ENCODE data around the gene AHNAK. TPM values are rescaled to one million over a fixed set of nuclear protein-coding genes. Genes with fewer than 3 reads are reported as not detected.

The AHNAK gene
- total RNA-seq, 2 experiments from 2014 or later: 9.2 to 9.4 TPM

GRCh38 chr11:62428871-62429560, 117.6 kb downstream of the AHNAK start:
- intact Hi-C loops (cut with micrococcal nuclease): no loop called here
- no peak for DNase-seq
- peaks cover 35% of the 10 kb centered on the region for H3K4me1 Mint-ChIP-seq (ENCODE audit: low read depth)
- H3K27me3 Mint-ChIP-seq (ENCODE audit: low read depth): no peaks in the 10 kb centered on the region
- H3K9me3 Mint-ChIP-seq: no peaks in the 10 kb centered on the region
- H3K4me3 Mint-ChIP-seq: no peak overlapping the region
- CTCF ChIA-PET: interaction anchor here (0.6 to 8.2 kb wide), 8 partner anchors 10 to 259 kb away, joined by 3 to 96 read pairs (median 4); partner anchors contain the start of gene SCGB1A1
- H3K36me3 Mint-ChIP-seq (ENCODE audit: low read depth): no peaks in the 10 kb centered on the region
- H3K27ac Mint-ChIP-seq: no peak overlapping the region

GRCh38 chr11:62427630-62428233, 118.9 kb downstream of the AHNAK start:
- CTCF ChIA-PET: interaction anchor here (0.7 to 8.2 kb wide), 5 partner anchors 8 to 146 kb away, joined by 3 to 96 read pairs (median 5); partner anchors contain the start of genes EEF1G and SCGB1A1
- intact Hi-C loops (cut with micrococcal nuclease): no loop called here
- Mint-ChIP-seq H3K4me1 (ENCODE audit: low read depth) (peaks cover 28% of the 10 kb centered on the region), H3K27me3 (ENCODE audit: low read depth) (no peaks in the 10 kb centered on the region), H3K4me3 (peak overlapping the region; percentile 0), H3K27ac (peak overlapping the region; percentile 54), H3K36me3 (ENCODE audit: low read depth) (no peaks in the 10 kb centered on the region), H3K9me3 (no peaks in the 10 kb centered on the region)
- peak; percentile 28 for DNase-seq

- intact Hi-C loops (cut with micrococcal nuclease): no loop called here
- H3K4me1 Mint-ChIP-seq (ENCODE audit: low read depth): peaks cover 16% of the 10 kb centered on the region
- CTCF ChIA-PET: interaction anchor here (0.9 to 8.2 kb wide), 6 partner anchors 12 to 137 kb away, joined by 3 to 96 read pairs (median 12); no protein-coding TSS in a partner anchor
Measured at GRCh38 chr11:62423012-62423411, 123.6 kb downstream of the AHNAK start.

GRCh38 chr11:62421996-62422395, 124.6 kb downstream of the AHNAK start:
- no peaks in the 10 kb centered on the region for H3K9me3 Mint-ChIP-seq
- H3K36me3 Mint-ChIP-seq (ENCODE audit: low read depth): no peaks in the 10 kb centered on the region
- CTCF ChIA-PET: interaction anchor here (0.6 to 8.2 kb wide), 5 partner anchors 11 to 956 kb away, joined by 3 to 96 read pairs (median 3); no protein-coding TSS in a partner anchor
- no peak overlapping the region for H3K27ac Mint-ChIP-seq
- intact Hi-C loops (cut with micrococcal nuclease): no loop called here
- H3K4me1 Mint-ChIP-seq (ENCODE audit: low read depth): peaks cover 7% of the 10 kb centered on the region
- no peaks in the 10 kb centered on the region for H3K27me3 Mint-ChIP-seq (ENCODE audit: low read depth)
- no peak for DNase-seq
- H3K4me3 Mint-ChIP-seq: no peak overlapping the region

More at GRCh38 chr11:62423012-62423411, 123.6 kb downstream of the AHNAK start:
- Mint-ChIP-seq H3K27me3 (ENCODE audit: low read depth) (no peaks in the 10 kb centered on the region), H3K36me3 (ENCODE audit: low read depth) (no peaks in the 10 kb centered on the region), H3K4me3 (no peak overlapping the region), H3K27ac (no peak overlapping the region), H3K9me3 (no peaks in the 10 kb centered on the region)
- no peak for DNase-seq

GRCh38 chr11:62420882-62421281, 125.7 kb downstream of the AHNAK start:
- CTCF ChIA-PET: interaction anchor here (1.4 kb wide), 1 partner anchor 273 kb away, joined by 3 read pairs; no protein-coding TSS in a partner anchor
- intact Hi-C loops (cut with micrococcal nuclease): no loop called here
- Mint-ChIP-seq H3K36me3 (ENCODE audit: low read depth) (no peaks in the 10 kb centered on the region), H3K4me3 (no peak overlapping the region), H3K27me3 (ENCODE audit: low read depth) (no peaks in the 10 kb centered on the region), H3K4me1 (ENCODE audit: low read depth) (no peaks in the 10 kb centered on the region), H3K9me3 (no peaks in the 10 kb centered on the region), H3K27ac (no peak overlapping the region)
- no peak for DNase-seq

- H3K27me3 Mint-ChIP-seq (ENCODE audit: low read depth): no peaks in the 10 kb centered on the region
- no peak for DNase-seq
- H3K9me3 Mint-ChIP-seq: no peaks in the 10 kb centered on the region
- CTCF ChIA-PET: interaction anchor here (1.3 to 1.4 kb wide), 2 partner anchors 8 to 274 kb away, joined by 3 to 4 read pairs; no protein-coding TSS in a partner anchor
- no peak overlapping the region for H3K4me3 Mint-ChIP-seq
- no peak overlapping the region for H3K27ac Mint-ChIP-seq
- H3K36me3 Mint-ChIP-seq (ENCODE audit: low read depth): no peaks in the 10 kb centered on the region
- H3K4me1 Mint-ChIP-seq (ENCODE audit: low read depth): no peaks in the 10 kb centered on the region
- intact Hi-C loops (cut with micrococcal nuclease): no loop called here
Measured at GRCh38 chr11:62419943-62420342, 126.7 kb downstream of the AHNAK start.

GRCh38 chr11:62419314-62419929, 127.2 kb downstream of the AHNAK start:
- CTCF ChIA-PET: interaction anchor here (1.0 to 1.4 kb wide), 3 partner anchors 9 to 275 kb away, joined by 3 to 4 read pairs (median 3); no protein-coding TSS in a partner anchor
- H3K9me3 Mint-ChIP-seq: no peaks in the 10 kb centered on the region

GRCh38 chr11:62418733-62419132, 127.9 kb downstream of the AHNAK start, which contains the start of gene SCGB1A1:
SCGB1A1 (plus strand) TSS chr11:62419033; CDS start chr11:62419096, 63 bp downstream.
- intact Hi-C loops (cut with micrococcal nuclease): no loop called here
- no peaks in the 10 kb centered on the region for H3K27me3 Mint-ChIP-seq (ENCODE audit: low read depth)
- H3K27ac Mint-ChIP-seq: no peak within 1 kb of the TSS
- CTCF ChIA-PET: interaction anchor here (1.0 to 1.3 kb wide), 2 partner anchors 10 to 26 kb away, joined by 3 to 4 read pairs; no protein-coding TSS in a partner anchor
- no peaks in the 10 kb centered on the region for H3K36me3 Mint-ChIP-seq (ENCODE audit: low read depth)
- no peaks in the 10 kb centered on the region for H3K9me3 Mint-ChIP-seq
- H3K4me3 Mint-ChIP-seq: no peak within 1 kb of the TSS
- no peak for DNase-seq
- no peaks in the 10 kb centered on the region for H3K4me1 Mint-ChIP-seq (ENCODE audit: low read depth)

More at GRCh38 chr11:62419314-62419929, 127.2 kb downstream of the AHNAK start:
- Mint-ChIP-seq H3K36me3 (ENCODE audit: low read depth) (no peaks in the 10 kb centered on the region), H3K27me3 (ENCODE audit: low read depth) (no peaks in the 10 kb centered on the region), H3K27ac (no peak overlapping the region), H3K4me1 (ENCODE audit: low read depth) (no peaks in the 10 kb centered on the region), H3K4me3 (no peak overlapping the region)
- intact Hi-C loops (cut with micrococcal nuclease): no loop called here
- no peak for DNase-seq

- Mint-ChIP-seq H3K36me3 (ENCODE audit: low read depth) (no peaks in the 10 kb centered on the region), H3K27me3 (ENCODE audit: low read depth) (no peaks in the 10 kb centered on the region), H3K4me3 (no peak overlapping the region), H3K4me1 (ENCODE audit: low read depth) (no peaks in the 10 kb centered on the region), H3K9me3 (no peaks in the 10 kb centered on the region), H3K27ac (no peak overlapping the region)
- CTCF ChIA-PET: no interaction called here
- intact Hi-C loops (cut with micrococcal nuclease): no loop called here
- no peak for DNase-seq
Measured at GRCh38 chr11:62418136-62418535, 128.5 kb downstream of the AHNAK start.

GRCh38 chr11:62416596-62416995, 130.0 kb downstream of the AHNAK start:
- Mint-ChIP-seq H3K36me3 (ENCODE audit: low read depth) (no peaks in the 10 kb centered on the region), H3K27me3 (ENCODE audit: low read depth) (no peaks in the 10 kb centered on the region), H3K4me3 (no peak overlapping the region), H3K27ac (no peak overlapping the region), H3K9me3 (no peaks in the 10 kb centered on the region), H3K4me1 (ENCODE audit: low read depth) (no peaks in the 10 kb centered on the region)
- DNase-seq: no peak
- intact Hi-C loops (cut with micrococcal nuclease): no loop called here
- CTCF ChIA-PET: interaction anchor here (0.6 to 1.4 kb wide), 3 partner anchors 22 to 133 kb away, joined by 3 to 4 read pairs (median 4); no protein-coding TSS in a partner anchor

- no peak overlapping the region for H3K4me3 Mint-ChIP-seq
Measured at GRCh38 chr11:62413060-62413696, 133.4 kb downstream of the AHNAK start.

GRCh38 chr11:62411524-62411923, 135.1 kb downstream of the AHNAK start:
- H3K27me3 Mint-ChIP-seq (ENCODE audit: low read depth): no peaks in the 10 kb centered on the region
- no peak overlapping the region for H3K4me3 Mint-ChIP-seq
- H3K36me3 Mint-ChIP-seq (ENCODE audit: low read depth): no peaks in the 10 kb centered on the region
- H3K9me3 Mint-ChIP-seq: no peaks in the 10 kb centered on the region
- DNase-seq: no peak
- H3K27ac Mint-ChIP-seq: no peak overlapping the region
- CTCF ChIA-PET: interaction anchor here (0.9 to 1.6 kb wide), 3 partner anchors 11 to 13 kb away, joined by 3 to 8 read pairs (median 4); no protein-coding TSS in a partner anchor
- no peaks in the 10 kb centered on the region for H3K4me1 Mint-ChIP-seq (ENCODE audit: low read depth)
- intact Hi-C loops (cut with micrococcal nuclease): no loop called here

More at GRCh38 chr11:62413060-62413696, 133.4 kb downstream of the AHNAK start:
- DNase-seq: no peak
- Mint-ChIP-seq H3K27ac (no peak overlapping the region), H3K36me3 (ENCODE audit: low read depth) (no peaks in the 10 kb centered on the region), H3K9me3 (no peaks in the 10 kb centered on the region), H3K4me1 (ENCODE audit: low read depth) (no peaks in the 10 kb centered on the region), H3K27me3 (ENCODE audit: low read depth) (no peaks in the 10 kb centered on the region)
- CTCF ChIA-PET: no interaction called here
- intact Hi-C loops (cut with micrococcal nuclease): no loop called here

All from activated naive CD4-positive, alpha-beta T cell treated with anti-CD3 and anti-CD28 coated beads for 36 hours (primary cell).